HG03432 (cell line): ENCODE measurements around the gene NGF.

Experiments
- ATAC-seq: cut with Tn5 transposase; IDR thresholded peaks from one replicate; pipeline ENCODE4 v1.9.1; 2021; ENCODE audit warnings: mild to moderate bottlenecking, moderate library complexity; ENCODE audit not compliant: unreplicated experiment

The NGF gene

GRCh38 chr1:115240297-115240696 is 97.8 kb downstream of the NGF start:
- ATAC-seq, result no peak

- ATAC-seq, result no peak
These were observed 98.6 kb downstream of the NGF start for GRCh38 chr1:115239426-115239825.

GRCh38 chr1:115239148-115239422 is 99.0 kb downstream of the NGF start:
- no peak for ATAC-seq

GRCh38 chr1:115238336-115239147 is 99.5 kb downstream of the NGF start:
- ATAC-seq, result no peak

- ATAC-seq, result no peak
These were observed 100.5 kb downstream of the NGF start for GRCh38 chr1:115237507-115237906.

- no peak for ATAC-seq
These were observed 101.0 kb downstream of the NGF start for GRCh38 chr1:115237023-115237422.
